HG02840 (cell line): ENCODE measurements around the gene HMGCLL1.

Experiments
- ATAC-seq: cut with Tn5 transposase; IDR thresholded peaks from one replicate; pipeline ENCODE4 v1.9.1; 2021; ENCODE audit warnings: mild to moderate bottlenecking, moderate library complexity, moderate number of reproducible peaks; ENCODE audit not compliant: unreplicated experiment, low FRiP score

HMGCLL1 gene

GRCh38 chr6:55578537-55579363 lies at the start of gene HMGCLL1:
Gene HMGCLL1, minus strand, starts transcription at chr6:55579192. Its CDS starts 137 bp downstream, at chr6:55579055.
- ATAC-seq: no peak

GRCh38 chr6:55621993-55622392 lies 43.0 kb upstream of the HMGCLL1 start:
- no peak for ATAC-seq

- ATAC-seq: no peak
Observed at GRCh38 chr6:55621244-55621643, 42.3 kb upstream of the HMGCLL1 start.

DNA sequence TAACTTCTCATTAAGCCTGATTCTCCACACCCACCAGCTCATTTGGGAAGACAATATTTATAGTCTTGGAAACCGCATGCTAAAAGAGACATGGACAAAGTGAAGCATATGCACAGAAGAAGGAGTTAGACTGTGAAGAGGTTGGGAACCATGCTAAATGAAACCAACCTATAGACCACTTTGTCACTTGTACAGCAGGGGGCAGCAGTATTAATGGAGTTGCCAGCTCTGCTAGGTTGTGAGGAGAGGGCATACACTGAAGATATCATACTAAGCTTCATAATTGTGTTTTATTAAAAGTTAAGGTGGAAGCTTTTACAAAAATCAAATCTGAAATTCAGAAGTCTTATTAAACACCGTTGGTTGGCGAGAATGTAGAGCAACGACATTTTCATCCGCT lies 38.3 kb upstream of the HMGCLL1 start:
- no peak for ATAC-seq

- no peak for ATAC-seq
Observed at GRCh38 chr6:55604021-55604420, 25.0 kb upstream of the HMGCLL1 start.

GRCh38 chr6:55601120-55601519 lies 22.1 kb upstream of the HMGCLL1 start:
- ATAC-seq: no peak

DNA sequence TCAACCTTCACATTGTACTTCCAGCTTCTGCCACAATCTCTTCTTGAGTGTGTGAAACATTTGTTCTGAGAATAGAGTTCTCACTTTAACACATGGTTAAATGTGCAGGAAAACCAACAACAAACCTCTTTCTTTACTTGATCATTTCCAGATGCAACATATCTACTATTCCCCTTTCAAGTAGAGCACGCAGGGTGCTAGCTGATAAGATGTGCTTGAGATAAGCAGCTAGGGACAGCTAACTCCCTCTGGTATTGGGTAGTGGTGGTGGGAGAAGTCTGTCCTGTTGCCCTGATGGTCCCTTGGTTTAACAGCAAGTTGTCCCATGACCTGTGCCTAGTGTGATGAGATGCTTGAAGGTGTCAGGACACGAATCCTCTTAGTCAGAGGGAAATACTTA lies 15.4 kb upstream of the HMGCLL1 start:
- no peak for ATAC-seq

- ATAC-seq: no peak
Observed at GRCh38 chr6:55584654-55585354, 5.8 kb upstream of the HMGCLL1 start.

GRCh38 chr6:55576811-55577210 lies 2.2 kb downstream of the HMGCLL1 start:
- no peak for ATAC-seq

DNA sequence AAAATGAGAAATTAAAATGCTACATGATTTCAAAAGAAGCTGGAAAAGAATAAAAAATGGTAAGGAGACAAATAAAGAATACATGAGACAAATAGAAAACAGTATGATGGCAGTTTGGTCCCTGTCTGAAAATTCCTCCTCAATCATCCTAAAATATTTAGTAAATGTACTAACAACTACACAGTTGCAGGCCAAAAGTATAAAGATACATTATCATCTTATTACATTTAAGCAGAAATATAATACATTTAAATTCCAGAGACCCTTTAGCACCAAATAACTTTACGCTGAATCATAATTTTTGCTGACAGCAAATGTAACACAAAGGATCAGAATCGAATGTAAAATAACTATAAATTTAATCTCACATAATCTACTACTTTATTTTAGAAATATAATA lies 4.4 kb downstream of the HMGCLL1 start:
- ATAC-seq: no peak

- ATAC-seq: no peak
Observed at GRCh38 chr6:55569638-55570037, 9.4 kb downstream of the HMGCLL1 start.

- ATAC-seq: no peak
Observed at GRCh38 chr6:55568808-55569439, 10.1 kb downstream of the HMGCLL1 start.

DNA sequence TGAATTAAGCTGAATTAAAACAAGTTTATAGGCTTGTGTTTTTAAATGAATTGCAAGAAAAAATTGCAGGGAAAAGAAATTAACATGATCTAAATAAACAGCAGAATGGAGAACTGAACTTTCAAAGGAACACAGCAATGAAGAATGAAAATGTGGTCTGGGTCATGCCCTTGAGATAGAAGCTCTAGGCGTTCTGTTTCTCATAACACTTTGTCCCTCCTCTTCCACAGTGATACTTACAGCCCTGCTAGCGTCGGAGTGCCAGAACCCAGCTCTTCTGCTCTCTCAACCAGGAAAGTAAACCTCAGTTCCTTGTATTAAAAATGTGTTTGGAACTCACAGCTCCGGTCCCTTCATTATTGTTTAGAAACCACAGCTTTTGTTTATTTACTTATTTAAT lies 11.4 kb downstream of the HMGCLL1 start:
- no peak for ATAC-seq

- ATAC-seq: no peak
Observed at GRCh38 chr6:55566036-55566710, 12.8 kb downstream of the HMGCLL1 start.

DNA sequence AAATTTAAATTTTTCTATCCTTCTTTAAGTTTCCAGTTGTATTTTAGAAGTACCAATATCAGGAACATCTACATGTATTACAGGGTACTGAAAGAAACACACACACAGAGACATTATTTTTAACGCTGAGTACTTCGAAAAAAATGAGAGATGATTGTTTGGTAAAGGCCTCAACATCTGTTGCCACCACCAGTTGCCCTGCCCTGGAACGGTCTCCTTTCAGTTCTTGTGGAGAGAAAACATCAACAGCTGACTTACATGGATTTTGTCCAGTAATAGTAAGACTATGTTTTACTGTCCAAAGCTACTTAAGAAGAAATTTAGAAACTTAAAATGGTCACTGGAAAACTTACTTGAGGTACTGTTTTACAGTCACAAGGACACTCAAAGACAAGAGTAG lies 16.7 kb downstream of the HMGCLL1 start:
- no peak for ATAC-seq

DNA sequence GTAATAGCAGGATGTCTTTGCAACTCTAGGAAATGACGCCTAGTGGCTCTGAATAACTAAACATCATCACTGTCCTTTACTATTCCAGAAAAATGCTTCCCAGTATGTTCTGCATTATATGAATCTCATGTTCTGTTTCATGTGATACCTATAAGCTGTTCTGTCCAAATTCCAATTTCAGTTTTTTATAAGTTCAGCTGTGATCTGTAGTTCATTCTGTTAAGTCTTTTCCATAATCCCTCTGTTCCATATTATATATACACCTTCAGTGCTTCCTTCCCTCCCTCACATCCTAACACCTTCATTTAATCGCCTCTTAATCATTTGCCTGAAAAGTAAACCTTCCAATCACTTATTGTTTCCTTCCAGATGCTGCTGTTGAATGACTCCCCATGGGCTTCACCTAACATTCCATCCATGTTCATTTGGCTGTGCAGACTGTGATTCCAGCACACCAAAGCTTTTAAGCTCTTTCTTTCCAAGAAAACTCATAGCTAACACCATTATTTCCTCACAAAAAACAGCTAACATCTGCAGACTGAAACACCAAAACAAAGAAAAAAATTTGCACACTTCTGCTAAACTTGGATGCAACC lies 18.6 kb downstream of the HMGCLL1 start:
- no peak for ATAC-seq

GRCh38 chr6:55557146-55557545 lies 21.8 kb downstream of the HMGCLL1 start:
- ATAC-seq: no peak

DNA sequence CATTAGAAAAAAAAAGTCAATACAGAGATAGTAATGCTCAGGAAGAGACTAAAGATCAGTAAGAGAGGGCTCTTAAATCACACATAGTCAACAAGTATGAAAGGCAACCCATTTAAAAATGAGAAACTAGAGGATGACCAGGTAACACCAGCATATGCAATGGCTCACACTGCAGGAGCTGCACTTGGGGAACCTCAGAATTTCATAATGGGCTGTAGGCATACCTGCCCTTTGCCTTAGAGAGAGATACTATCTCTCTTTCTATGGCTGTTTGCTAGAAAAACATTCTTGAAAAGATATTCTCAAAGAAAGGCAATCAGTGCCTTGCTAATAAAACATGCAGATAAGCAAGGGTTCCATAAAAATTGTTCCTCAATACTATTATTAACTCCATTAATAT lies 33.2 kb downstream of the HMGCLL1 start:
- ATAC-seq: no peak

- no peak for ATAC-seq
Observed at GRCh38 chr6:55543633-55544309, 35.2 kb downstream of the HMGCLL1 start.

DNA sequence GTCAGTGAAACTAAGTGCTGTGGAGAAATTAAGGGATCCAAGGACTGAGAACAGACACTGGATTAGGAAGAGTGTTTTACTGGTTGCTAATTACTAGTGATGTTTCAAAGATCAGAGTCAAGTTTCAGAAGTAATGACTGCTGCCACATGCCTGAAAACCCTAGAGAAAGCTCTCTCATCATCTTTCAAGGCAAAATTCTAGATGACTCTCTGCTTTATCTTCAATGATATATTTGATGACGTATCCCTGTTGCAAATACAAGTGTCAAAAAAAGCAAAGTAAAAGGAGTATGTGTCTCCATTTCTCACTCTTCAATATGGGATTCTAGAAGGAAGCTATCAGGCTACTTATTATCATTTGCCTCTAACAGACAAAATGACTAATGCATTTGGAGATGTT lies 38.0 kb downstream of the HMGCLL1 start:
- no peak for ATAC-seq
